GM10248 (cell line): ENCODE data around the gene SIMC1.

Experiments
- CTCF ChIA-PET: fragments of 300-600 bp; sonication (Branson Sonifier 250); formaldehyde crosslinking; extraction: SDS; loops from one replicate; lab custom pipeline; 2021; ENCODE audit warnings: antibody characterized with exemption; lab: Yijun Ruan, JAX
- POLR2A ChIA-PET: fragments of 350-650 bp; sonication (Branson Sonifier 250); formaldehyde crosslinking; extraction: SDS; loops from one replicate; lab custom pipeline; 2020; ENCODE audit warnings: antibody characterized with exemption; lab: Yijun Ruan, JAX
- DNase-seq: peaks from one replicate; pipeline ENCODE4 v3.0.0; 2012; ENCODE audit errors: extremely low spot score
- CTCF ChIP-seq: IDR thresholded peaks from 2 replicates; pipeline ENCODE4 v1.5.1; 2012; ENCODE audit warnings: mild to moderate bottlenecking, low read depth; ENCODE audit errors: extremely low read depth, missing control alignments, control extremely low read depth

SIMC1 gene

GRCh38 chr5:176317534-176318374, 79.5 kb downstream of the SIMC1 start:
- DNase-seq, result no peak

GRCh38 chr5:176319827-176320554, 81.8 kb downstream of the SIMC1 start:
- ChIA-PET POLR2A (no interaction called here), CTCF (no interaction called here)
- DNase-seq, result no peak
- no peak for TF ChIP-seq CTCF

More at GRCh38 chr5:176317534-176318374, 79.5 kb downstream of the SIMC1 start:
- CTCF ChIA-PET, result no interaction called here
- no peak for TF ChIP-seq CTCF
- POLR2A ChIA-PET, result no interaction called here

GRCh38 chr5:176320577-176320976, 82.4 kb downstream of the SIMC1 start:
- ChIA-PET POLR2A (no interaction called here), CTCF (interaction anchor here (1.6 kb wide), 1 partner anchor 601 kb away, joined by 3 read pairs; no protein-coding TSS in a partner anchor)
- no peak for TF ChIP-seq CTCF
- no peak for DNase-seq

- CTCF ChIA-PET, result no interaction called here
Observed at GRCh38 chr5:176334031-176334770, 96.0 kb downstream of the SIMC1 start.

GRCh38 chr5:176337913-176338312, 99.7 kb downstream of the SIMC1 start:
- DNase-seq, result no peak
- ChIA-PET CTCF (no interaction called here), POLR2A (no interaction called here)
- TF ChIP-seq CTCF, result no peak

More at GRCh38 chr5:176334031-176334770, 96.0 kb downstream of the SIMC1 start:
- no peak for TF ChIP-seq CTCF
- POLR2A ChIA-PET, result no interaction called here
- no peak for DNase-seq

GRCh38 chr5:176339304-176339703, 101.1 kb downstream of the SIMC1 start:
- ChIA-PET CTCF (interaction anchor here (1.6 kb wide), 1 partner anchor 15 kb away, joined by 3 read pairs; no protein-coding TSS in a partner anchor), POLR2A (no interaction called here)
- no peak for DNase-seq
- TF ChIP-seq CTCF, result no peak
